ENCODE measurements around the gene BBC3. TPM values are rescaled to one million over a fixed set of nuclear protein-coding genes. Genes with fewer than 3 reads are reported as not detected.
"Not testable (repeated sequence)": the region's sequence is repeated elsewhere in the genome, so short reads cannot be mapped to it uniquely, and the experiment has no call there.

The BBC3 gene
- total RNA-seq, 1 donor from 2014 or later: 4.7 TPM

GRCh38 chr19:47264629-47265028 is 33.6 kb upstream of the BBC3 start:
- H3K36me3 ChIP-seq: peaks cover 0 to 69% of the 10 kb centered on the region in 2 donors
- H3K4me1 ChIP-seq: no peaks in the 10 kb centered on the region
- no peak overlapping the region for H3K4me3 ChIP-seq
- H3K27ac ChIP-seq: no peak overlapping the region
- no peak for DNase-seq (ENCODE audit: extremely low spot score in 2 of 2)
- H3K9me3 ChIP-seq: no peaks in the 10 kb centered on the region
- intact Hi-C loops (cut with DNase I): no loop called here
- no peaks in the 10 kb centered on the region for H3K27me3 ChIP-seq
- TF ChIP-seq POLR2AphosphoS5 (IDR thresholded peaks at IDR 0.05; ENCODE audit: insufficient read depth in 1 of 2, low read depth in 1 of 2): no peak
- TF ChIP-seq, protein P1, sequence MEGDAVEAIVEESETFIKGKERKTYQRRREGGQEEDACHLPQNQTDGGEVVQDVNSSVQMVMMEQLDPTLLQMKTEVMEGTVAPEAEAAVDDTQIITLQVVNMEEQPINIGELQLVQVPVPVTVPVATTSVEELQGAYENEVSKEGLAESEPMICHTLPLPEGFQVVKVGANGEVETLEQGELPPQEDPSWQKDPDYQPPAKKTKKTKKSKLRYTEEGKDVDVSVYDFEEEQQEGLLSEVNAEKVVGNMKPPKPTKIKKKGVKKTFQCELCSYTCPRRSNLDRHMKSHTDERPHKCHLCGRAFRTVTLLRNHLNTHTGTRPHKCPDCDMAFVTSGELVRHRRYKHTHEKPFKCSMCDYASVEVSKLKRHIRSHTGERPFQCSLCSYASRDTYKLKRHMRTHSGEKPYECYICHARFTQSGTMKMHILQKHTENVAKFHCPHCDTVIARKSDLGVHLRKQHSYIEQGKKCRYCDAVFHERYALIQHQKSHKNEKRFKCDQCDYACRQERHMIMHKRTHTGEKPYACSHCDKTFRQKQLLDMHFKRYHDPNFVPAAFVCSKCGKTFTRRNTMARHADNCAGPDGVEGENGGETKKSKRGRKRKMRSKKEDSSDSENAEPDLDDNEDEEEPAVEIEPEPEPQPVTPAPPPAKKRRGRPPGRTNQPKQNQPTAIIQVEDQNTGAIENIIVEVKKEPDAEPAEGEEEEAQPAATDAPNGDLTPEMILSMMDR (IDR thresholded peaks at IDR 0.05): no peak
- no peak for TF ChIP-seq POLR2A (IDR thresholded peaks at IDR 0.05)

- intact Hi-C loops (cut with DNase I); H3K4me3 ChIP-seq; DNase-seq (ENCODE audit: extremely low spot score in 2 of 2); H3K27me3 ChIP-seq; H3K9me3 ChIP-seq; H3K27ac ChIP-seq: not testable (repeated sequence)
- peaks cover 0 to 66% of the 10 kb centered on the region in 2 donors for H3K36me3 ChIP-seq
- peaks cover 20% of the 10 kb centered on the region for H3K4me1 ChIP-seq
Measured at GRCh38 chr19:47261946-47262793, 31.2 kb upstream of the BBC3 start.

DNA sequence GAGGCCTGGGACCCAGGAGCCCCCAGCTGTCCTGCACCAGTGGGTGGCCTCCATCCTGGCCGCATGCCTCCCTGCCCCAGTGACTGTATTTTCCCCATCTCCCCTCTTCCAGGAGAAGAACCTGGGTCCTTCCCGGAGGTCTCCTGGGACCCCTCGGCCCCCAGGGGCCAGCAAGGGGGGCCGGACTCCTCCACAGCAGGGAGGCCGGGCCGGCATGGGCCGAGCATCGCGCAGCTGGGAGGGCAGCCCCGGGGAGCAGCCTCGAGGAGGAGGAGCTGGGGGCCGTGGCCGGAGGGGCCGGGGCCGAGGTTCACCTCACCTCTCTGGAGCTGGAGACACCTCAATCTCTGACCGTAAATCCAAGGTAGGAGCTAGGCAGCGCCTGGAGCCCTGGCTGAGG is 29.5 kb upstream of the BBC3 start:
- H3K4me3 ChIP-seq: no peak overlapping the region
- H3K4me1 ChIP-seq: peaks cover 25% of the 10 kb centered on the region
- TF ChIP-seq POLR2A (IDR thresholded peaks at IDR 0.05): no peak
- no peak for TF ChIP-seq POLR2AphosphoS5 (IDR thresholded peaks at IDR 0.05; ENCODE audit: insufficient read depth in 1 of 2, low read depth in 1 of 2)
- TF ChIP-seq, protein P1 (IDR thresholded peaks at IDR 0.05): no peak
- no peaks in the 10 kb centered on the region for H3K9me3 ChIP-seq
- DNase-seq (ENCODE audit: extremely low spot score in 2 of 2): no peak
- H3K27me3 ChIP-seq: no peaks in the 10 kb centered on the region
- intact Hi-C loops (cut with DNase I): no loop called here
- peaks cover 0 to 53% of the 10 kb centered on the region in 2 donors for H3K36me3 ChIP-seq
- no peak overlapping the region for H3K27ac ChIP-seq

GRCh38 chr19:47258895-47259555 is 28.0 kb upstream of the BBC3 start:
- TF ChIP-seq POLR2AphosphoS5 (IDR thresholded peaks at IDR 0.05; ENCODE audit: insufficient read depth in 1 of 2, low read depth in 1 of 2): no peak
- TF ChIP-seq, protein P1 (IDR thresholded peaks at IDR 0.05): no peak
- no peak for TF ChIP-seq POLR2A (IDR thresholded peaks at IDR 0.05)
- H3K27ac ChIP-seq: peak overlapping the region; percentile 27
- H3K36me3 ChIP-seq: peaks cover 0 to 38% of the 10 kb centered on the region in 2 donors
- no peaks in the 10 kb centered on the region for H3K27me3 ChIP-seq
- H3K4me1 ChIP-seq: peaks cover 25% of the 10 kb centered on the region
- no peak overlapping the region for H3K4me3 ChIP-seq
- H3K9me3 ChIP-seq: no peaks in the 10 kb centered on the region
- no peak for DNase-seq (ENCODE audit: extremely low spot score in 2 of 2)
- intact Hi-C loops (cut with DNase I): no loop called here

DNA sequence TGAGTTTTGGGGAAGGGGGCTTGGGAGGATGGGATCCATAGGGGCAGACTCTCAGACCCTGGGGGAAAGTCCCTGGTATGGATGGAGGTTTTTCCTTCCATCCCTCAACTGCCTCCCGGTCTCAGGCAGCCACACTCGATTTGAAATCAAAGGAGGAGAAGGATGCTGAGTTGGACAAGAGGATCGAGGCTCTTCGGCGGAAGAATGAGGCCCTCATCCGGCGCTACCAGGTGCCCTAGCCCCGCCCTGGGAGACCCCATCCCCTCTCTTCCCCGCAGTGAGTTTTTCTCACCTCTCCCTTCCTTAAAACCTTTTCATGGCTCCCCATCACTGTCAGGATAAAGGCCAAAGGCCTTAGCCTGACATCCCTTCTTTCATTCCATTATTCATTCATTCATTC is 27.4 kb upstream of the BBC3 start:
- TF ChIP-seq, protein P1 (IDR thresholded peaks at IDR 0.05): no peak
- TF ChIP-seq POLR2A (IDR thresholded peaks at IDR 0.05) (no peak), POLR2AphosphoS5 (IDR thresholded peaks at IDR 0.05; ENCODE audit: insufficient read depth in 1 of 2, low read depth in 1 of 2) (no peak)
- peak overlapping the region; percentile 93 for H3K27ac ChIP-seq
- H3K27me3 ChIP-seq: no peaks in the 10 kb centered on the region
- H3K36me3 ChIP-seq: peaks cover 0 to 35% of the 10 kb centered on the region in 2 donors
- no peak for DNase-seq (ENCODE audit: extremely low spot score in 2 of 2)
- peaks cover 25% of the 10 kb centered on the region for H3K4me1 ChIP-seq
- H3K4me3 ChIP-seq: peak overlapping the region; percentile 59 to 69
- H3K9me3 ChIP-seq: no peaks in the 10 kb centered on the region
- intact Hi-C loops (cut with DNase I): no loop called here

Data from vagina (tissue), 2 donors.